HepG2 (cell line): ENCODE data around the gene PARD3. TPM values are rescaled to one million over a fixed set of nuclear protein-coding genes. Genes with fewer than 3 reads are reported as not detected.

Experiments used
- ATAC-seq: fragments of 200-7000 bp; cut with Tn5 transposase; 3 replicates; pipeline ENCODE4 v1.9.1; 2020; ENCODE audit warnings: mild to moderate bottlenecking, moderate library complexity
- BruUV-seq: library from RNA; stranded (reverse); fragments of 400-500 nt; replicated peaks from 2 replicates; lab custom pipeline; 2021; lab: Mats Ljungman, UMichigan
- CTCF ChIA-PET: fragments of 300-600 bp; formaldehyde crosslinking; extraction: SDS; loops from one replicate; lab custom pipeline; 2021; ENCODE audit warnings: low total read pairs, inconsistent platforms, low intra/inter-chr PET ratio; lab: Yijun Ruan, JAX
- POLR2A ChIA-PET: fragments of 350-600 bp; sonication (Branson Sonifier 250); formaldehyde crosslinking; loops from one replicate; lab custom pipeline; 2020; ENCODE audit warnings: antibody characterized with exemption, inconsistent platforms; lab: Yijun Ruan, JAX
- DNase-seq: peaks from one replicate; pipeline ENCODE4 v3.0.0-alpha.2; 2015; ENCODE audit warnings: low spot score
- FAIRE-seq: peaks from 3 replicates; lab custom pipeline; 2011; peaks lifted over from hg19 to GRCh38; lab: Jason Lieb, UNC
- H2AFZ ChIP-seq: one replicate; pipeline ENCODE4 v1.6.1; 2011; ENCODE audit warnings: low read length, inconsistent platforms
- H3K27ac ChIP-seq: fragments of 300-600 bp; 3 replicates; pipeline ENCODE4 v1.8.0; 2011; ENCODE audit warnings: mixed run types, mild to moderate bottlenecking, mixed read lengths, low read length, inconsistent platforms; ENCODE audit not compliant: insufficient read depth; ENCODE audit errors: extremely low read length
- H3K27me3 ChIP-seq, 2 experiments: fragments of 200-600 bp in 1 of 2; 2 replicates in 1 of 2; 3 replicates in 1 of 2; pipeline versions ENCODE4 v1.6.0 to v1.8.0; 2011; ENCODE audit warnings: low read length in 2 of 2, mild to moderate bottlenecking in 2 of 2, moderate library complexity in 2 of 2, inconsistent platforms in 1 of 2; ENCODE audit not compliant: insufficient read depth in 2 of 2, control insufficient read depth in 1 of 2
- H3K36me3 ChIP-seq, 2 experiments: fragments of 200-600 bp in 1 of 2; replicated peaks in 1 of 2; 2 replicates in 1 of 2; 3 replicates in 1 of 2; pipeline versions ENCODE4 v1.5.1 to v1.8.0; 2011; ENCODE audit warnings: low read length in 2 of 2, inconsistent platforms in 1 of 2; ENCODE audit not compliant: insufficient read depth in 2 of 2, control insufficient read depth in 1 of 2
- H3K4me1 ChIP-seq: 2 replicates; pipeline ENCODE4 v1.5.1; 2012; ENCODE audit warnings: low read length, inconsistent platforms; ENCODE audit not compliant: insufficient read depth
- H3K4me2 ChIP-seq: 2 replicates; pipeline ENCODE4 v1.6.0; 2011; ENCODE audit warnings: low read depth, low read length, inconsistent platforms
- H3K4me3 ChIP-seq, 3 experiments: fragments of 200-600 bp in 1 of 3; sonication (generic), shearing (Covaris generic) in 1 of 3; replicated peaks in 1 of 3; 2 replicates each; pipeline ENCODE4 v1.5.1; 2011 to 2016; ENCODE audit warnings: low read length in 3 of 3, inconsistent platforms in 2 of 3, low read depth in 2 of 3, mild to moderate bottlenecking in 2 of 3, control low read depth in 1 of 3, mixed read lengths in 1 of 3; ENCODE audit not compliant: insufficient read depth in 1 of 3
- H3K79me2 ChIP-seq: one replicate; pipeline ENCODE4 v1.6.1; 2011; ENCODE audit warnings: low read length, inconsistent platforms; ENCODE audit not compliant: insufficient read depth
- H3K9ac ChIP-seq: 2 replicates; pipeline ENCODE4 v1.6.0; 2011; ENCODE audit warnings: mild to moderate bottlenecking, low read depth, low read length, inconsistent platforms; ENCODE audit not compliant: insufficient read depth
- H3K9me3 ChIP-seq: 2 replicates; pipeline ENCODE4 v1.5.1; 2012; ENCODE audit warnings: mild to moderate bottlenecking, low read length
- H4K20me1 ChIP-seq: 2 replicates; pipeline ENCODE4 v1.6.0; 2011; ENCODE audit warnings: inconsistent platforms, mild to moderate bottlenecking, low read length, moderate library complexity; ENCODE audit not compliant: insufficient read depth
- ELF1 ChIP-seq: sonication (generic); formaldehyde crosslinking; IDR thresholded peaks from 2 replicates; pipeline ENCODE4 v1.4.0; 2020; ENCODE audit warnings: missing genetic modification reagents
- FOXO4 ChIP-seq: sonication (generic); formaldehyde crosslinking; conservative IDR thresholded peaks from 2 replicates; pipeline ENCODE4 v1.8.1; 2023; ENCODE audit warnings: missing genetic modification reagents
- GTF3A ChIP-seq: sonication (generic); formaldehyde crosslinking; conservative IDR thresholded peaks from 2 replicates; pipeline ENCODE4 v1.4.0; 2020; ENCODE audit warnings: mild to moderate bottlenecking, missing genetic modification reagents
- HMGXB4 ChIP-seq, 2 experiments: sonication (generic) in 1 of 2; formaldehyde crosslinking in 1 of 2; IDR thresholded peaks; 2 replicates each; pipeline versions ENCODE4 v1.4.0 to v1.6.1; 2018 to 2020; ENCODE audit warnings: missing genetic modification reagents in 2 of 2, borderline replicate concordance in 1 of 2, low read depth in 1 of 2, mild to moderate bottlenecking in 1 of 2, missing biosample characterization in 1 of 2
- MED8 ChIP-seq: sonication (generic); formaldehyde crosslinking; IDR thresholded peaks from 2 replicates; pipeline ENCODE4 v1.8.1; 2023; ENCODE audit warnings: mild to moderate bottlenecking, missing genetic modification reagents; ENCODE audit not compliant: insufficient replicate concordance
- PHB2 ChIP-seq: fragments of 450-650 bp; IDR thresholded peaks from 2 replicates; pipeline ENCODE4 v1.6.1; 2018; ENCODE audit not compliant: partially characterized antibody
- ZSCAN21 ChIP-seq: sonication (generic); formaldehyde crosslinking; IDR thresholded peaks from 2 replicates; pipeline ENCODE4 v1.8.0; 2022; ENCODE audit warnings: mild to moderate bottlenecking, missing genetic modification reagents, moderate library complexity, borderline replicate concordance
- WGBS: methylation state at CpG from one replicate; pipeline ENCODE4 v1.1.6; 2017; ENCODE audit warnings: low lambda C conversion rate; 5-methylcytosine and 5-hydroxymethylcytosine counted together
- in situ Hi-C: cut with HindIII; loops from 2 replicates; pipeline ENCODE4 v1.10.0; 2017; ENCODE audit warnings: low pct_unique_long_range_greater_than_20kb; ENCODE audit not compliant: extremely low pct_ligation_motif_present
- intact Hi-C: fragments of 100-400 bp; cut with micrococcal nuclease; formaldehyde crosslinking; loops from one replicate; pipeline ENCODE4 v1.10.0; 2022; ENCODE audit not compliant: unreplicated experiment
- polyA plus RNA-seq, 8 experiments: library from polyadenylated mRNA; depleted of rRNA in 3 of 8; stranded (reverse) in 7 of 8; unstranded in 1 of 8; fragments of >200 nt; fragmentation: Illumina TruSeq in 4 of 8; extraction: Trizol in 4 of 8; gene quantifications; 2 replicates each; pipeline versions ENCODE4 v1.2.1 to v1.2.3, GENCODE V29; 2011 to 2016; ENCODE audit warnings: low read depth in 4 of 8, missing spikeins in 1 of 8, mixed read lengths in 1 of 8; ENCODE audit not compliant: insufficient read depth in 1 of 8
- total RNA-seq, 5 experiments: library from RNA; depleted of rRNA; stranded (reverse); fragments of >200 nt; fragmentation: Illumina TruSeq; extraction: Trizol; gene quantifications; 2 replicates each; pipeline ENCODE4 v1.2.3, GENCODE V29; 2016; ENCODE audit warnings: low read depth in 1 of 5
- TF ChIP-seq, protein P1 (sequence below): sonication (generic); formaldehyde crosslinking; IDR thresholded peaks from 2 replicates; pipeline ENCODE4 v1.5.1; 2020; ENCODE audit warnings: mild to moderate bottlenecking, missing genetic modification reagents, moderate library complexity

The PARD3 gene
- total and polyA plus RNA-seq, 2 of the 13 experiments (the other 11 are each of a cell fraction or from before 2014, with no cell fraction given): 40.9 to 60.0 TPM

DNA sequence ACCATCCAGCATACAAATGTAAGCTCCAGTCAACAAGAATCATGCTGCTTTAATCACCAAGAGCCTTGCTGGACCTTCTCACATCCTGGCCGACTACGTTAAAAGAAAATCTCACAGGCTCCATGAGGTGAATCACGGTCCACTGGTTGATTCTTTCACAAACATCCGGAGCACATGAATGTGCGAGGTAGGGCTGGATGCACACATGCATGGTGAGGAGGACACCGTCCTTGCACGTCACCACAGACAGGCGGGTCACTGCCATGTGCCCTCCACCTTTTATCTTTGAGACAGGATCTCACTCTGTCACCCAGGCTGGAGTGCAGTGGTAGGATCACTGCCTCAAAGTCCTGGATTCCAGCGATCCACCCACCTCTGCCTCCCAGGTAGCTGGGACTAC, 265.1 kb downstream of the PARD3 start (continued):
- TF ChIP-seq HMGXB4 (CRISPR knock-in tag; IDR thresholded peaks at IDR 0.05; ENCODE audit: borderline replicate concordance in 1 of 2, low read depth in 1 of 2): no peak
- TF ChIP-seq PHB2: no peak
- no peak for TF ChIP-seq ELF1 (CRISPR knock-in tag)
- no peak for TF ChIP-seq MED8 (CRISPR knock-in tag)
- TF ChIP-seq, protein P1, sequence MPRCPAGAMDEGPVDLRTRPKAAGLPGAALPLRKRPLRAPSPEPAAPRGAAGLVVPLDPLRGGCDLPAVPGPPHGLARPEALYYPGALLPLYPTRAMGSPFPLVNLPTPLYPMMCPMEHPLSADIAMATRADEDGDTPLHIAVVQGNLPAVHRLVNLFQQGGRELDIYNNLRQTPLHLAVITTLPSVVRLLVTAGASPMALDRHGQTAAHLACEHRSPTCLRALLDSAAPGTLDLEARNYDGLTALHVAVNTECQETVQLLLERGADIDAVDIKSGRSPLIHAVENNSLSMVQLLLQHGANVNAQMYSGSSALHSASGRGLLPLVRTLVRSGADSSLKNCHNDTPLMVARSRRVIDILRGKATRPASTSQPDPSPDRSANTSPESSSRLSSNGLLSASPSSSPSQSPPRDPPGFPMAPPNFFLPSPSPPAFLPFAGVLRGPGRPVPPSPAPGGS (CRISPR knock-in tag): no peak
- no peak for TF ChIP-seq ZSCAN21 (CRISPR knock-in tag)

DNA sequence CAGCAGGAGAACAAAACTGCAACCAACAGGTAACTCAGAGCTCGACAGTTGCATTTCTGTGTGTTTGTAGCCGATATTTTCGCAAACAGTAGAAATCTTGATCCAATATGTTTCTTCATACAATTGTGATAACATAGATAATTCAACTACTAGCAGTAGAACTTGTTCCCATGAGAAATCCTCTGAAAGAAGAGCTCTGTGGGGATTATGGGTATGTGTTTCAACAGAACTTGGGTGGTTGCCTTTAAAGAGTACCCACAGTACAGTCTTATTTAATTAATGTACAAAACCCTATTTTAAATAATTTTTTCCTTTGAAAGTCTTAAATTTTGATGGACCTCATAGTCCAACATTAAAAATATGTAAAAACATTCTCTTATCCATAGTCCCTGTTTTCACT, 266.1 kb downstream of the PARD3 start:
- ATAC-seq (no peak), DNase-seq (no peak), FAIRE-seq (no peak)
- Histone ChIP-seq H3K9me3 (no peaks in the 10 kb centered on the region), H3K79me2 (peaks cover 6% of the 10 kb centered on the region), H3K27me3 (no peaks in the 10 kb centered on the region), H3K4me3 (no peak overlapping the region), H3K9ac (no peak overlapping the region), H3K36me3 (no peaks in the 10 kb centered on the region), H4K20me1 (0 out of 2 replicates have a peak, but pooled peaks cover 6% of the 10 kb centered on the region), H3K4me2 (no peak overlapping the region), H3K27ac (no peak overlapping the region), H3K4me1 (peaks cover 23% of the 10 kb centered on the region), H2AFZ (no peak overlapping the region)
- intact Hi-C loops (no loop called here), in situ Hi-C loops (no loop called here)
- CTCF ChIA-PET: no interaction called here
- POLR2A ChIA-PET: no interaction called here
- WGBS: 100% methylated on average over 3 of the region's 3 CpGs
- BruUV-seq: no TSS peak
- TF ChIP-seq GTF3A (CRISPR knock-in tag) (no peak), FOXO4 (CRISPR knock-in tag) (no peak), ZSCAN21 (CRISPR knock-in tag) (no peak)
